Type B pancreatic cell (in vitro differentiated cells): Measurements from ENCODE around the gene MPI. TPM values are rescaled to one million over a fixed set of nuclear protein-coding genes. Genes with fewer than 3 reads are reported as not detected.
A peak's percentile ranks its signal among the peaks of the same experiment; 100 is the strongest.

ENCODE experiments used
- DNase-seq: peaks from one replicate; pipeline ENCODE4 v3.0.0; 2021; ENCODE audit warnings: mixed read lengths; ENCODE audit not compliant: unreplicated experiment; ENCODE audit errors: extremely low spot score
- H3K27ac Mint-ChIP-seq: 2 replicates; pipeline ENCODE4 v1.8.0; 2021; ENCODE audit warnings: mild to moderate bottlenecking, mixed read lengths
- H3K27me3 Mint-ChIP-seq: 2 replicates; pipeline ENCODE4 v1.8.0; 2021; ENCODE audit warnings: mixed read lengths
- H3K36me3 Mint-ChIP-seq: 2 replicates; pipeline ENCODE4 v1.8.0; 2021; ENCODE audit warnings: mixed read lengths
- H3K4me1 Mint-ChIP-seq: one replicate; pipeline ENCODE4 v1.8.0; 2021; ENCODE audit warnings: mixed read lengths; ENCODE audit not compliant: unreplicated experiment
- H3K4me3 Mint-ChIP-seq: 2 replicates; pipeline ENCODE4 v1.8.0; 2021; ENCODE audit warnings: mild to moderate bottlenecking, mixed read lengths
- H3K9me3 Mint-ChIP-seq: 2 replicates; pipeline ENCODE4 v1.8.0; 2021; ENCODE audit warnings: mixed read lengths
- long read RNA-seq: library from polyadenylated mRNA; unstranded; transcript quantifications from one replicate; pipeline ENCODE4 v2.0.0, GENCODE V29; 2020
- total RNA-seq: library from RNA; stranded (reverse); gene quantifications from 2 replicates; pipeline ENCODE4 v1.2.1, GENCODE V29; 2021; ENCODE audit warnings: low replicate concordance
- TF ChIP-seq, protein P1 (sequence below): fragments of 200-600 bp; sonication (generic); conservative IDR thresholded peaks from 2 replicates; pipeline ENCODE4 v1.5.0; 2021; ENCODE audit warnings: antibody characterized with exemption, mild to moderate bottlenecking

Gene MPI, protein sequence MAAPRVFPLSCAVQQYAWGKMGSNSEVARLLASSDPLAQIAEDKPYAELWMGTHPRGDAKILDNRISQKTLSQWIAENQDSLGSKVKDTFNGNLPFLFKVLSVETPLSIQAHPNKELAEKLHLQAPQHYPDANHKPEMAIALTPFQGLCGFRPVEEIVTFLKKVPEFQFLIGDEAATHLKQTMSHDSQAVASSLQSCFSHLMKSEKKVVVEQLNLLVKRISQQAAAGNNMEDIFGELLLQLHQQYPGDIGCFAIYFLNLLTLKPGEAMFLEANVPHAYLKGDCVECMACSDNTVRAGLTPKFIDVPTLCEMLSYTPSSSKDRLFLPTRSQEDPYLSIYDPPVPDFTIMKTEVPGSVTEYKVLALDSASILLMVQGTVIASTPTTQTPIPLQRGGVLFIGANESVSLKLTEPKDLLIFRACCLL
- 32.7 and 50.3 TPM in 2 replicates for total RNA-seq
- long read RNA-seq, full-length matches to known transcripts = 48 of 60 reads
- long read RNA-seq, partial matches to known transcripts = 9 of 60 reads
- long read RNA-seq, other reads (novel, unspliced or antisense) = 3 of 60 reads

DNA sequence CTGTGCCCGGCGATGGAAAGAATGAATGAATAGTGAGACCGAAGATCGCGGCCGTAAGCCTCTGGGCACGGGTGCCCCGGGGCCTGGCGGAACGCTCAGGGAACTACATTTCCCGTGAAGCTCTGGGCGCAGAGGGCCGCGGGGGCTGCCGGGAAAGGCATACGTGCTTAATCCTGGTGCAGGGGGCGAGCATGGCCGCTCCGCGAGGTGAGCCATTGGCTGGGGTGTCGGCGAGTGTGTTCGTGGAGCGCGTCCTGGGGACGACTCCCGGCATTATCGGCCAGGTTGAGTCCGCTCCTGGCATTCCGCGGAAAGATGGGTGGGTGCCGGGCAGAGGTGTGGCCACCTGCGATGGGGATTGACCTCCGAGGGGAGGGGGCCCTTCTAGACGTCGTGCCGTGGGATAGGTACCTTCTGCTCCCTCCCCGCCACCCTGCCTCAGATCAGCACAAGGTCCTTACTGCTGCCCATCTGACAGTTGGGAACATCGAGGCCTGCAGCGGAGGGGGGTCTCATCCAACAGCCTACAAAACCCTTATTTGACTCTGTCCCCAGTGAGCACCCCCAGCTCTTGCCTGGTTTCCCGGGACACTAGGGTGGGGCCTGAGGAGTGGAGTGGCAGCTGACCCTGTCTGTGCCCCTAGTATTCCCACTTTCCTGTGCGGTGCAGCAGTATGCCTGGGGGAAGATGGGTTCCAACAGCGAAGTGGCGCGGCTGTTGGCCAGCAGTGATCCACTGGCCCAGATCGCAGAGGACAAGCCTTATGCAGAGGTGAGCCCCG lies at the start of gene MPI:
MPI (plus strand) TSS at position 160 of the 782 bp plus-strand sequence; CDS start at position 192, 32 bp downstream.
- Mint-ChIP-seq H3K27me3 (no peaks in the 10 kb centered on the region), H3K27ac (peak within 1 kb of the TSS; percentile 66), H3K4me3 (peak within 1 kb of the TSS; percentile 90), H3K9me3 (no peaks in the 10 kb centered on the region), H3K36me3 (peaks cover 5% of the 10 kb centered on the region), H3K4me1 (peaks cover 17% of the 10 kb centered on the region)
- TF ChIP-seq, protein P1, sequence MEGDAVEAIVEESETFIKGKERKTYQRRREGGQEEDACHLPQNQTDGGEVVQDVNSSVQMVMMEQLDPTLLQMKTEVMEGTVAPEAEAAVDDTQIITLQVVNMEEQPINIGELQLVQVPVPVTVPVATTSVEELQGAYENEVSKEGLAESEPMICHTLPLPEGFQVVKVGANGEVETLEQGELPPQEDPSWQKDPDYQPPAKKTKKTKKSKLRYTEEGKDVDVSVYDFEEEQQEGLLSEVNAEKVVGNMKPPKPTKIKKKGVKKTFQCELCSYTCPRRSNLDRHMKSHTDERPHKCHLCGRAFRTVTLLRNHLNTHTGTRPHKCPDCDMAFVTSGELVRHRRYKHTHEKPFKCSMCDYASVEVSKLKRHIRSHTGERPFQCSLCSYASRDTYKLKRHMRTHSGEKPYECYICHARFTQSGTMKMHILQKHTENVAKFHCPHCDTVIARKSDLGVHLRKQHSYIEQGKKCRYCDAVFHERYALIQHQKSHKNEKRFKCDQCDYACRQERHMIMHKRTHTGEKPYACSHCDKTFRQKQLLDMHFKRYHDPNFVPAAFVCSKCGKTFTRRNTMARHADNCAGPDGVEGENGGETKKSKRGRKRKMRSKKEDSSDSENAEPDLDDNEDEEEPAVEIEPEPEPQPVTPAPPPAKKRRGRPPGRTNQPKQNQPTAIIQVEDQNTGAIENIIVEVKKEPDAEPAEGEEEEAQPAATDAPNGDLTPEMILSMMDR = peak; percentile 4
- DNase-seq = peak; percentile 89

DNA sequence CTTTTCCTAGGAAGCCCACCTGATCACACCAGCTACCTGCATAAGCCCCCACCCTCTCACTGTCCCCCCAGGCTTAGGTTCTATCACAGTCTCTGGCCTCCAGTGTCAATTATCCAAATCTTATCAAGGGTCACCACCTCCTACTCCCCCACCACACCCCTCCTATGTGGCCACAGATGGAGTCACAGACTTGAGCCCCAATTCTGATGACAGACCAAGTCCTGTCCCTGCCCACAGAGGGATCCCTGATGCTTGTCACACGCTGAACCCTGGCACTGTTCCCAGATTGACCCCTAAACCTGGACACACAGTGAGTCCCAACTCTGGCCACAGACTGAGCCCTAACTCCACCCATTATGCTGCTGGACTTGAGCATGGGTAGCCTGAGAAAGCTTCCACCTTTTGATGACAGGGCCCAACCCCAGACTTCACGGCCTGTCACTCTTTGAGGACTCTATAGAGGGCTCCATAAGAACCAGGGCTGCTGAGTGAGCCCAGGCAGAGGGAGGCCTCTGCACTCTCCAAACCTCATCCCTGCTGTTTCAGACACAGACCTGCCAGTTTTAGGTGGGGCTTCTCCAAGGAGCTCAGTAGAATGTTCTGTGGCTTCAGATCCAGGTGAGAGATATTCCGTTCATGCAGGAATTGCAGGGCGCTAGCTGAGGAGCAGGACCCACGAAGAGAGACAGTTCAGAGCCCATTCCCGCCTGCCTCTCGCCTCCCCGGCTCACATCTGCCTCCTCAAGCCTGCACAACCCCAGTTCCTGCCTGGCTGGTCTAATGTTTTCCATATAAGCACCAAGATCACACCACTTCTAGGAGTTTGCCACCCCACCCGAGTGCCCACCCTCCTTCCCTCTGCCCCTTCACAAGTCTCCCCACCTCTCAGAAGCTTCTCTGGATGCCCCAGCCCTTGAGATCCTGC lies 48.7 kb upstream of the MPI start:
- DNase-seq = no peak
- Mint-ChIP-seq H3K4me1 (peaks cover 21% of the 10 kb centered on the region), H3K36me3 (peaks cover 3% of the 10 kb centered on the region), H3K27ac (no peak overlapping the region), H3K27me3 (no peaks in the 10 kb centered on the region), H3K4me3 (peak overlapping the region; percentile 62), H3K9me3 (no peaks in the 10 kb centered on the region)
- TF ChIP-seq, protein P1 = no peak

DNA sequence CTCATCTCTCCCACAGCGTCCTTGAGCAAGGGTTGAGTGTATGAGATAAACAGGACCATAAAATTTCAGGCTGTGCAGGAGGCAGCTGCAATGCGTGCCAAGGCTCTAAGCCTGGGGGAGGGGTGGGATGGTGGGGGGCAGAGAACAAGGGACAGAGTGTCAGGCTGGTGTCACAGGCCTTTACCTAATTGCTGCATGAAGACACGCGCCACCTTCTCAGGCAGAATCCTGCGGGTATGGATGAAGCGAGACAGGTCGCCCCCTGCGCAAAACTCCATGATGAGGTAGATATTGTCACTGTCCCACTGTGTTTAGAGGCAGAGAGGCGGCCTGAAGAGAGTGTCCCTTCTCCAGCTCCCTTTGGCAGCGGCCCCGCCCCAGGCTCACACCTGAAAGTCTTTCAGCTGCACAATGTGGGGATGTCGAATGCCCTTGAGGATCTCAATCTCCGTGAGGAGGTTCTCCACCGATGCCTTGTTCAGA lies 47.9 kb upstream of the MPI start:
- H3K4me3 Mint-ChIP-seq = peak overlapping the region; percentile 95
- H3K27me3 Mint-ChIP-seq = no peaks in the 10 kb centered on the region
- DNase-seq = no peak
- no peaks in the 10 kb centered on the region for H3K9me3 Mint-ChIP-seq
- TF ChIP-seq, protein P1 = no peak
- peak overlapping the region; percentile 92 for H3K27ac Mint-ChIP-seq
- H3K4me1 Mint-ChIP-seq = peaks cover 21% of the 10 kb centered on the region
- H3K36me3 Mint-ChIP-seq = peaks cover 3% of the 10 kb centered on the region

DNA sequence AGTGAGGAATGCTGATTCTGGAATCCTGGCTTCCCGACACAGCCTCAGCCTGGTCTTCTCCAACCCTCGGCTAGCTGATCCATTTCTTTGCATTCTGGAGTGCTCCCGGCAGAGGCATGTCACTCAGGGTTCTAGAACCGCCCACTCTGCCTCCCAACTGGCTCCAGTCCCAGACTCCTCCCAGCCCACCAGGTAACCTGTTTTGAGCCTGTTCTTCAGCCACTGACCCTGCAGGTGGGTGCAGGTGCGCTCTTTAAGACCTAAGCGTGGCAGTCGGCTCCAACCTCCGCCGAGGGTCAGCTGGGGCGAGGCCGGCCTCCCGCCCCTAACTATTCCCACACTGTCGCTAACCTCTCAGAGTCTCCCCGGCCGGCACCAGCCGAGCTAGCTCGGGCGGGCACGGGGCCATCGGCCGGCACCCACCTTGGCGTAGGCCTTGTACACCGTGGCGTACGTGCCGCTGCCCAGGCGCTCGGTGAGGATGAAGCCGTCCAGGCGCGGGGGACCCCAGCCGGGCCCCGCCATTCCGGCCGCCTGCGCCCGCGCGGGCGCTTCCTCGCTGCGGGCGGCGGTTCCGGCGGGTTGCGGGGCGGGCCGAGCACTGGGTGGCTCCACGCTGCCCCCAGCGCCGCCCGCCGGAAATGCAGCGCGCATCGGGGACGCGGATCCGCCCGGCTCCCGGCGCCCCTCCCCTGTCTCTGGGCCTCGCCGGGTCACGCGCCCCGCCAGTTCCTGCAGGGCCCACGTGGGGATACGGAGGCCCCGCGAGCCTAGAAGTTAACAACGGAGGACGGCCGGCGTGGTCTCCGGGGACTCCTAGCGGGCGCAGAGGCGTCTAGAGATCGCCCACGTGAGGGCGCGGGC lies 47.0 kb upstream of the MPI start, which contains the start of gene ULK3:
ULK3 (minus strand) TSS at position 576 of the 864 bp plus-strand sequence; CDS start at position 525, 51 bp downstream.
- no peaks in the 10 kb centered on the region for H3K27me3 Mint-ChIP-seq
- no peaks in the 10 kb centered on the region for H3K9me3 Mint-ChIP-seq
- peak; percentile 95 for DNase-seq
- H3K4me1 Mint-ChIP-seq = peaks cover 21% of the 10 kb centered on the region
- TF ChIP-seq, protein P1 = peak; percentile 82
- peak within 1 kb of the TSS; percentile 95 for H3K4me3 Mint-ChIP-seq
- H3K36me3 Mint-ChIP-seq = peaks cover 9% of the 10 kb centered on the region
- peak within 1 kb of the TSS; percentile 92 for H3K27ac Mint-ChIP-seq
